OCI-LY1 (cell line): ENCODE measurements around the gene VIT.

Experiments used
- CTCF ChIP-seq: fragments of 200-600 bp; sonication (generic), shearing (Covaris generic); IDR thresholded peaks from 2 replicates; pipeline ENCODE4 v1.5.1; 2017; ENCODE audit warnings: mild to moderate bottlenecking, antibody characterized with exemption, low read length, moderate library complexity, mixed read lengths
- EZH2 ChIP-seq: fragments of 200-600 bp; sonication (generic), shearing (Covaris generic); IDR thresholded peaks from 2 replicates; pipeline ENCODE4 v1.8.0; 2017; ENCODE audit warnings: borderline replicate concordance, mixed run types, mild to moderate bottlenecking, antibody characterized with exemption, low read length, moderate library complexity, mixed read lengths

GRCh38 chr2:36834203-36834602 lies 137.7 kb downstream of the VIT start:
- TF ChIP-seq CTCF, result no peak
- TF ChIP-seq EZH2, result no peak
